Neural progenitor cell (in vitro differentiated cells): ENCODE results near the gene AK2. TPM values are rescaled to one million over a fixed set of nuclear protein-coding genes. Genes with fewer than 3 reads are reported as not detected.
"Not testable (repeated sequence)": the region's sequence is repeated elsewhere in the genome, so short reads cannot be mapped to it uniquely, and the experiment has no call there.

Experiments used
- DNase-seq: peaks from one replicate; pipeline ENCODE4 v3.0.0-alpha.2; 2016; ENCODE audit warnings: low spot score
- H2AFZ ChIP-seq: fragments of 200-600 bp; sonication (generic); replicated peaks from 2 replicates; pipeline ENCODE4 v1.6.1; 2016; ENCODE audit warnings: antibody characterized with exemption
- H3F3A ChIP-seq: fragments of 200-600 bp; sonication (generic); 2 replicates; pipeline ENCODE4 v1.6.1; 2016; ENCODE audit warnings: antibody characterized with exemption, low read depth
- H3K27ac ChIP-seq: fragments of 200-600 bp; sonication (generic); 2 replicates; pipeline ENCODE4 v1.5.1; 2016; ENCODE audit warnings: mild to moderate bottlenecking
- H3K27me3 ChIP-seq: fragments of 200-600 bp; sonication (generic); 2 replicates; pipeline ENCODE4 v1.6.1; 2016; ENCODE audit warnings: mild to moderate bottlenecking, moderate library complexity
- H3K36me3 ChIP-seq: fragments of 200-600 bp; sonication (generic); 2 replicates; pipeline ENCODE4 v1.5.1; 2016
- H3K4me1 ChIP-seq: fragments of 200-600 bp; sonication (generic); 2 replicates; pipeline ENCODE4 v1.6.1; 2016; ENCODE audit warnings: mixed run types
- H3K4me2 ChIP-seq: fragments of 200-600 bp; sonication (generic); 2 replicates; pipeline ENCODE4 v1.6.1; 2016
- H3K4me3 ChIP-seq: fragments of 200-600 bp; sonication (generic); 2 replicates; pipeline ENCODE4 v1.5.1; 2016
- H3K79me2 ChIP-seq: fragments of 200-600 bp; sonication (generic); 2 replicates; pipeline ENCODE4 v1.6.1; 2016; ENCODE audit warnings: low read depth
- H3K9ac ChIP-seq: fragments of 200-600 bp; sonication (generic); 2 replicates; pipeline ENCODE4 v1.6.1; 2016
- H3K9me3 ChIP-seq: fragments of 200-600 bp; sonication (generic); 2 replicates; pipeline ENCODE4 v1.5.1; 2016; ENCODE audit warnings: low read depth
- H4K20me1 ChIP-seq: fragments of 200-600 bp; sonication (generic); 2 replicates; pipeline ENCODE4 v1.6.1; 2016; ENCODE audit warnings: low read depth
- H3K27ac Mint-ChIP-seq: 3 replicates; pipeline ENCODE4 v1.8.0; 2021; ENCODE audit warnings: mixed read lengths
- H3K27me3 Mint-ChIP-seq: 2 replicates; pipeline ENCODE4 v1.8.0; 2022; ENCODE audit warnings: low read depth, mild to moderate bottlenecking, inconsistent platforms, moderate library complexity, mixed read lengths; ENCODE audit not compliant: insufficient read depth
- H3K36me3 Mint-ChIP-seq: 3 replicates; pipeline ENCODE4 v1.8.0; 2021; ENCODE audit warnings: mixed read lengths
- H3K4me1 Mint-ChIP-seq: 3 replicates; pipeline ENCODE4 v1.8.0; 2021; ENCODE audit warnings: mixed read lengths
- H3K4me3 Mint-ChIP-seq: 3 replicates; pipeline ENCODE4 v1.8.0; 2021; ENCODE audit warnings: mild to moderate bottlenecking, moderate library complexity, mixed read lengths
- H3K9me3 Mint-ChIP-seq: 3 replicates; pipeline ENCODE4 v1.8.0; 2020; ENCODE audit warnings: mixed read lengths
- CTCF ChIP-seq: fragments of 200-600 bp; sonication (generic); IDR thresholded peaks from 2 replicates; pipeline ENCODE4 v1.5.1; 2017; ENCODE audit warnings: antibody characterized with exemption, mild to moderate bottlenecking
- EZH2 ChIP-seq: fragments of 200-600 bp; sonication (generic); IDR thresholded peaks from 2 replicates; pipeline ENCODE4 v1.6.1; 2017; ENCODE audit warnings: antibody characterized with exemption, mild to moderate bottlenecking, moderate library complexity
- EZH2phosphoT487 ChIP-seq: fragments of 200-600 bp; sonication (generic); IDR thresholded peaks from 2 replicates; pipeline ENCODE4 v1.6.1; 2017; ENCODE audit warnings: antibody characterized with exemption
- total RNA-seq: library from RNA; depleted of rRNA; stranded (reverse); fragments of >200 nt; gene quantifications from 2 replicates; pipeline ENCODE4 v1.2.3, GENCODE V29; 2015; ENCODE audit warnings: low replicate concordance

The AK2 gene
- total RNA-seq, 1 donor from 2014 or later, result 128 TPM

GRCh38 chr1:33065301-33065700 is 28.6 kb upstream of the AK2 start:
- TF ChIP-seq EZH2phosphoT487 (no peak), EZH2 (no peak), CTCF (no peak)
- Mint-ChIP-seq H3K4me1 (no peaks in the 10 kb centered on the region), H3K27me3 (peaks cover 4% of the 10 kb centered on the region), H3K27ac (no peak overlapping the region), H3K4me3 (no peak overlapping the region), H3K9me3 (peaks cover 46% of the 10 kb centered on the region), H3K36me3 (peaks cover 6% of the 10 kb centered on the region)
- H3K79me2 ChIP-seq, result no peaks in the 10 kb centered on the region
- no peak overlapping the region for H3K4me3 ChIP-seq
- no peak overlapping the region for H2AFZ ChIP-seq
- no peak overlapping the region for H3K27ac ChIP-seq
- H3K27me3 ChIP-seq, result no peaks in the 10 kb centered on the region
- H3K4me2 ChIP-seq, result no peak overlapping the region
- H3K4me1 ChIP-seq, result no peaks in the 10 kb centered on the region
- H3K9ac ChIP-seq, result no peak overlapping the region
- peaks cover 3% of the 10 kb centered on the region for H3K9me3 ChIP-seq
- H3F3A ChIP-seq, result no peaks in the 10 kb centered on the region
- H3K36me3 ChIP-seq, result no peaks in the 10 kb centered on the region
- no peak for DNase-seq
- no peaks in the 10 kb centered on the region for H4K20me1 ChIP-seq

- H3K36me3 Mint-ChIP-seq, H3K27ac ChIP-seq, H3K79me2 ChIP-seq, H3F3A ChIP-seq, H3K4me1 ChIP-seq, H2AFZ ChIP-seq, H4K20me1 ChIP-seq, H3K4me3 ChIP-seq, H3K36me3 ChIP-seq, H3K9me3 ChIP-seq, H3K27me3 ChIP-seq, H3K4me1 Mint-ChIP-seq, H3K9ac ChIP-seq, H3K27me3 Mint-ChIP-seq, H3K4me3 Mint-ChIP-seq, H3K4me2 ChIP-seq, H3K27ac Mint-ChIP-seq, DNase-seq: not testable (repeated sequence)
- peaks cover 46% of the 10 kb centered on the region for H3K9me3 Mint-ChIP-seq
Measured at GRCh38 chr1:33064284-33064683, 27.6 kb upstream of the AK2 start.

- Histone ChIP-seq H2AFZ (no peak overlapping the region), H3K27ac (no peak overlapping the region), H3K9ac (no peak overlapping the region), H3K36me3 (no peaks in the 10 kb centered on the region), H3F3A (no peaks in the 10 kb centered on the region), H3K27me3 (no peaks in the 10 kb centered on the region), H3K4me1 (no peaks in the 10 kb centered on the region), H3K79me2 (no peaks in the 10 kb centered on the region), H3K9me3 (peaks cover 3% of the 10 kb centered on the region), H3K4me2 (no peak overlapping the region), H3K4me3 (no peak overlapping the region), H4K20me1 (no peaks in the 10 kb centered on the region)
- peaks cover 6% of the 10 kb centered on the region for H3K36me3 Mint-ChIP-seq
- H3K27me3 Mint-ChIP-seq, result peaks cover 4% of the 10 kb centered on the region
- H3K4me3 Mint-ChIP-seq, result no peak overlapping the region
- H3K4me1 Mint-ChIP-seq, result no peaks in the 10 kb centered on the region
- H3K9me3 Mint-ChIP-seq, result peaks cover 41% of the 10 kb centered on the region
- no peak overlapping the region for H3K27ac Mint-ChIP-seq
- TF ChIP-seq CTCF (no peak), EZH2phosphoT487 (no peak), EZH2 (no peak)
- no peak for DNase-seq
Measured at GRCh38 chr1:33061834-33062233, 25.2 kb upstream of the AK2 start.

- H3K27me3 Mint-ChIP-seq, result peaks cover 4% of the 10 kb centered on the region
- Histone ChIP-seq H4K20me1 (no peaks in the 10 kb centered on the region), H3K27ac (no peak overlapping the region)
Measured at GRCh38 chr1:33060579-33061083, 23.9 kb upstream of the AK2 start.

More at GRCh38 chr1:33060579-33061083, 23.9 kb upstream of the AK2 start:
- Histone ChIP-seq H3F3A (no peaks in the 10 kb centered on the region), H3K9me3 (peaks cover 3% of the 10 kb centered on the region), H3K27me3 (no peaks in the 10 kb centered on the region), H3K4me3 (no peak overlapping the region), H3K9ac (no peak overlapping the region), H3K4me1 (no peaks in the 10 kb centered on the region), H3K36me3 (no peaks in the 10 kb centered on the region), H3K79me2 (no peaks in the 10 kb centered on the region), H2AFZ (no peak overlapping the region), H3K4me2 (no peak overlapping the region)
- TF ChIP-seq EZH2 (no peak), CTCF (no peak), EZH2phosphoT487 (no peak)
- Mint-ChIP-seq H3K9me3 (peaks cover 31% of the 10 kb centered on the region), H3K4me3 (no peak overlapping the region), H3K4me1 (no peaks in the 10 kb centered on the region), H3K27ac (no peak overlapping the region), H3K36me3 (peaks cover 4% of the 10 kb centered on the region)
- no peak for DNase-seq
